HG03280 (cell line): Measurements from ENCODE around the gene TEX54.

Experiments used
- ATAC-seq: cut with Tn5 transposase; IDR thresholded peaks from one replicate; pipeline ENCODE4 v1.9.1; 2021; ENCODE audit warnings: mild to moderate bottlenecking, moderate library complexity; ENCODE audit not compliant: unreplicated experiment

The TEX54 gene

GRCh38 chr11:62789576-62789975 is 43.1 kb downstream of the TEX54 start:
- no peak for ATAC-seq

GRCh38 chr11:62788991-62789390 is 43.6 kb downstream of the TEX54 start:
- ATAC-seq: no peak

GRCh38 chr11:62787005-62787759 is 45.5 kb downstream of the TEX54 start, which contains the start of gene TMEM179B:
Gene TMEM179B (plus strand): TSS chr11:62787402. CDS start chr11:62787432, 30 bp downstream.
- peak; percentile 70 for ATAC-seq

GRCh38 chr11:62786318-62787004 is 46.2 kb downstream of the TEX54 start:
- ATAC-seq: peak; percentile 66

- ATAC-seq: no peak
Observed at GRCh38 chr11:62782753-62783152, 49.9 kb downstream of the TEX54 start.
